ENCODE measurements around the gene FAM227B.

DNA sequence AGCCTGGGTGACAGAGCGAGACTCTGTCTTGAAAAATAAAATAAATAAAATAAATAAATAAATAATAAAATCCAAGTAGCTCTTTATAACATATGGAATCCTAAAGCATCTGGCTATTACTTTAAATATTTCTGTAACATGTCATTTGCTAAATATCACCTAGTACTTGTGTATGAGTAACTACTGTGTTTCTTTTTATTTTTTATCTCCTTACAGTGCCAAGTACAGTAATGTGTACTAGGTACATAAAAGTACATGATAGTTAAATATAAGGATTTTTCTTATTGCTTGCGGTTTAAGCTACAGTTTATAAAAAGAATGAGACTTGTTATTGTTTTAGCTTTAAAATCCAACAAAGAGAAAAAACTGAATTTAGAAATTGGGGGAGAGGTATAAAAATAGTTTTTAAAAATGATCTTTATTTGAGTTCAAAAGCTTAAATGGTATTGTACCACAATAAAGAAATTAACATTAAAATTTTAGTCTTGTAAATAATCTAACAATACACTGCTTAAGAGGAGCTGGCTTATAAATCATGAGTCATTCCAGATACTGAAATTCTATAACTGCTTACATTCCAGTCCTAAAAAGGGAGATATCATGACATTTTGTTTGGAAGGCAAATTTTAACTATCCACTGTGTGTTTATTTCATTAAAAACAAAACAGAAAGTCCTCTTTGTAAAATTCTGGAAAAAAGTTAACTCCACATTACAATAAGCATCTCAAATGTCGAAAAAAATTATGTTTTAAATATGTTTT lies 124.4 kb downstream of the FAM227B start:
- TF ChIP-seq POLR2A (IDR thresholded peaks at IDR 0.05) (no peak), CTCF (IDR thresholded peaks at IDR 0.05) (no peak)

Data from body of pancreas (tissue), 4 donors.